Fibroblast of lung (primary cell): ENCODE results near the gene DMRTC2.

Source experiments
- CTCF ChIP-seq, 2 donors: IDR thresholded peaks in 1 of 2; conservative IDR thresholded peaks in 1 of 2; 1 replicate in 1 of 2; 2 replicates in 1 of 2; pipeline ENCODE4 v1.5.1; 2011 to 2012; ENCODE audit warnings: low read length in 2 of 2, control low read depth in 1 of 2, inconsistent platforms in 1 of 2, low read depth in 1 of 2, mild to moderate bottlenecking in 1 of 2
- EZH2 ChIP-seq: IDR thresholded peaks from 2 replicates; pipeline ENCODE4 v1.5.1; 2012; ENCODE audit warnings: low read length, control low read depth, mild to moderate bottlenecking; ENCODE audit errors: missing control alignments

- TF ChIP-seq CTCF (conservative IDR thresholded peaks at IDR 0.05 in 1 of 2, IDR thresholded peaks at IDR 0.05 in 1 of 2; ENCODE audit: low read depth in 1 of 2, low read length in 2 of 2) (no peak), EZH2 (no peak)
These were observed 8.9 kb downstream of the DMRTC2 start for GRCh38 chr19:41853768-41854167.
